Esophagus squamous epithelium (tissue), 5 donors: Measurements from ENCODE around the gene ARHGAP23. TPM values are rescaled to one million over a fixed set of nuclear protein-coding genes. Genes with fewer than 3 reads are reported as not detected.

Source experiments
- DNase-seq: peaks from one replicate; lab custom pipeline; 2025; lab: John Stamatoyannopoulos, UW
- H3K27ac ChIP-seq, 4 donors: fragments of 200-600 bp; sonication (generic); one replicate each; pipeline ENCODE4 v1.5.1; 2016 to 2019; ENCODE audit warnings: mild to moderate bottlenecking in 1 of 4
- H3K27me3 ChIP-seq, 4 donors: fragments of 200-600 bp; sonication (generic); 1 replicate in 3 of 4; 2 replicates in 1 of 4; pipeline versions ENCODE4 v1.5.1 to v1.6.0; 2017 to 2021; ENCODE audit warnings: antibody characterized with exemption in 1 of 4
- H3K36me3 ChIP-seq, 3 donors: fragments of 200-600 bp; sonication (generic); one replicate each; pipeline ENCODE4 v1.5.1; 2016 to 2019
- H3K4me1 ChIP-seq, 3 donors: fragments of 200-600 bp; sonication (generic); one replicate each; pipeline ENCODE4 v1.5.1; 2017 to 2019
- H3K4me3 ChIP-seq, 4 donors: fragments of 200-600 bp; sonication (generic); 1 replicate in 3 of 4; 2 replicates in 1 of 4; pipeline ENCODE4 v1.5.1; 2016 to 2019; ENCODE audit warnings: mild to moderate bottlenecking in 2 of 4, moderate library complexity in 1 of 4
- H3K9me3 ChIP-seq, 3 donors: fragments of 200-600 bp; sonication (generic); one replicate each; pipeline ENCODE4 v1.5.1; 2016 to 2019
- POLR2A ChIP-seq, 4 donors: fragments of 450-650 bp; IDR thresholded peaks; one replicate each; pipeline ENCODE4 v1.6.1; 2017; ENCODE audit warnings: antibody characterized with exemption in 4 of 4, mild to moderate bottlenecking in 4 of 4, moderate library complexity in 3 of 4
- WGBS, 2 donors: methylation state at CpG; one replicate each; pipeline ENCODE4 v1.1.5; 2018; 5-methylcytosine and 5-hydroxymethylcytosine counted together
- intact Hi-C: fragments of 100-400 bp; cut with DNase I; formaldehyde crosslinking; loops from one replicate; pipeline ENCODE4 v1.15.0; 2022
- total RNA-seq, 4 donors: library from RNA; depleted of rRNA; stranded (reverse); fragments of >200 nt; gene quantifications; one replicate each; pipeline ENCODE4 v1.1.0, GENCODE V29; 2016
- TF ChIP-seq, protein P1 (sequence below), 6 experiments: fragments of 450-650 bp in 4 of 6; fragments of 200-600 bp in 2 of 6; sonication (generic) in 2 of 6; IDR thresholded peaks; one replicate each; pipeline ENCODE4 v1.5.1; 2016 to 2019; ENCODE audit warnings: antibody characterized with exemption in 6 of 6, mild to moderate bottlenecking in 4 of 6, moderate library complexity in 4 of 6
- donor health status: DM: yes; HTN: yes; CAD: no.

The ARHGAP23 gene
- total RNA-seq, 4 donors from 2014 or later, result 75.3 to 180 (median 102) TPM

DNA sequence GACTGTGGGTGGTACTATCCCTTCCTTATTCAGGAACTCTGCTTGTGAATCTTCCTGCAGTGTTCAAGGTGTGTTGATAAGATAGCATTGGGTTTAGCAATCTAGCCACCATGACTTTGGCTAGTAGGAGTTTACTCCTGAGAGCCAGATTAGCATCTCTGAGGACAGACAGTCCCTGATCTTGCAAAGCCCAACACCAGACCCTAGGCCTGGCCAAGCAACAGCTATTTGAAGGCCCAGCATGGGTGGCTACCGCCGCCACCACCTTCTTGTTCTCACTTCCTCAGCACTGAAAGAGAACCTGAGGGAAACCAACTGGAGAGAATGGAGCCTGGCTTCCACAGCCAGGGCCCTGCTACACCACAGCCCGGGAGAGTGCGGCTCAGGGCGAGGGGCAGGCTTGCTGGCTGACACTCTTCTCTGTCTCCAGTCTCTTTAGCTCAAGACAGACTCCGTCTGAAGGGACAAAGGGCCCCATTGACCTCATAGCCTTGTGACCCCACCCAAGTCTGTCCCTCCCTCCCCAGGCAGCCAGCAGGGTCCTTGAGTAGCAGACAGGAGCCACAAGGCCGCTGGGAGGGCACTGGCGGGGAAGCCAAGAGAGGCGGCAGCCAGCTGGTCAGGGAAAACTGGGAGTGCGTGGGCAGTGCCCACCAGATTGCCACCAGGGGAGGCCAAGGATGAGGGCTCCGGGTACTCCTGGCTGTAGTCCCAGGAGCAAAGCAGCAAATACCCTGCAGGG lies 10.9 kb upstream of the ARHGAP23 start:
- Histone ChIP-seq H3K4me3 (no peak overlapping the region), H3K27ac (no peak overlapping the region), H3K9me3 (no peaks in the 10 kb centered on the region), H3K27me3 (peaks cover 0 to 69% (median 6%) of the 10 kb centered on the region in 4 donors), H3K36me3 (no peaks in the 10 kb centered on the region), H3K4me1 (peaks cover 21 to 54% (median 34%) of the 10 kb centered on the region in 3 donors)
- intact Hi-C loops, result loop anchor here (2.0 kb wide), 1 partner anchor 67 kb away; the partner anchor contains the start of gene SOCS7
- no peak for TF ChIP-seq POLR2A (IDR thresholded peaks at IDR 0.05)
- TF ChIP-seq, protein P1, sequence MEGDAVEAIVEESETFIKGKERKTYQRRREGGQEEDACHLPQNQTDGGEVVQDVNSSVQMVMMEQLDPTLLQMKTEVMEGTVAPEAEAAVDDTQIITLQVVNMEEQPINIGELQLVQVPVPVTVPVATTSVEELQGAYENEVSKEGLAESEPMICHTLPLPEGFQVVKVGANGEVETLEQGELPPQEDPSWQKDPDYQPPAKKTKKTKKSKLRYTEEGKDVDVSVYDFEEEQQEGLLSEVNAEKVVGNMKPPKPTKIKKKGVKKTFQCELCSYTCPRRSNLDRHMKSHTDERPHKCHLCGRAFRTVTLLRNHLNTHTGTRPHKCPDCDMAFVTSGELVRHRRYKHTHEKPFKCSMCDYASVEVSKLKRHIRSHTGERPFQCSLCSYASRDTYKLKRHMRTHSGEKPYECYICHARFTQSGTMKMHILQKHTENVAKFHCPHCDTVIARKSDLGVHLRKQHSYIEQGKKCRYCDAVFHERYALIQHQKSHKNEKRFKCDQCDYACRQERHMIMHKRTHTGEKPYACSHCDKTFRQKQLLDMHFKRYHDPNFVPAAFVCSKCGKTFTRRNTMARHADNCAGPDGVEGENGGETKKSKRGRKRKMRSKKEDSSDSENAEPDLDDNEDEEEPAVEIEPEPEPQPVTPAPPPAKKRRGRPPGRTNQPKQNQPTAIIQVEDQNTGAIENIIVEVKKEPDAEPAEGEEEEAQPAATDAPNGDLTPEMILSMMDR (IDR thresholded peaks at IDR 0.05), result no peak
- no peak for DNase-seq
- WGBS, 2 donors, result 77% methylated on average over 5 to 6 of the region's 11 CpGs

DNA sequence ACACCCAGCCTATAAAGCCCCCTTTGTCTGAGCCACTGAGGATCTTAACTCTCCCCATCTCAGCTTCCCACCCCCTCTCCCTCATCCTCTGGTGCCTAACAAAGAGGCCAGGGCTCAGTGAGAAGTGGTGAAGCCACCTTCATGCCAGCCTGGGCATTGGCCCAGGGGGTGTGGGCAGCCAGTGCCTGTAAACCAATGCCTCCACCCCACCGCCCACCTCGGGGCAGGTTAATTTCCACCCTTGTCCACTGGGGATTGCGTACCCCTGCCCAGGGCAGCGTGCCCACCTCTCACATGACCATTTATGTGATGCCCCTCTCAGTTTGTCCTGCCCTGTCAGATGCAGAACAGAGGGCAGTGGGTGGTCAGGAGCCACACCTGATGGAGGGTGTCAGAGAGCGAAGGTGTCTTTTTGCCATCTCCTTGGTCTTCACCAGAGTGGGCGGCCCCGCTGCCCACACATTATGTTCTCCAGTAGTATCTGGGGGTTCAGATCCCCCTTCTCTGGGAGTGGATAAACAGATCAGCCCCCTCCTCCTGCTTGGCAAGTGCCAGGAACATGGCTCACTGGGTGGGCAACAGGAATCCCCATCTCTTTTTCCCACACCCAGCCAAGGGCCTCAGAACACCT lies 10.1 kb upstream of the ARHGAP23 start:
- TF ChIP-seq, protein P1 (IDR thresholded peaks at IDR 0.05), result no peak
- no peak for TF ChIP-seq POLR2A (IDR thresholded peaks at IDR 0.05)
- no peaks in the 10 kb centered on the region for H3K36me3 ChIP-seq
- DNase-seq, result no peak
- intact Hi-C loops, result no loop called here
- peaks cover 21 to 59% (median 34%) of the 10 kb centered on the region in 3 donors for H3K4me1 ChIP-seq
- H3K27ac ChIP-seq, result no peak overlapping the region
- H3K4me3 ChIP-seq, result peak overlapping the region in 1 of 4 donors; percentile 48
- 71 to 100% methylated on average over 1 to 7 of the region's 7 CpGs for WGBS, 2 donors
- H3K9me3 ChIP-seq, result no peaks in the 10 kb centered on the region
- peaks cover 0 to 75% (median 6%) of the 10 kb centered on the region in 4 donors for H3K27me3 ChIP-seq

DNA sequence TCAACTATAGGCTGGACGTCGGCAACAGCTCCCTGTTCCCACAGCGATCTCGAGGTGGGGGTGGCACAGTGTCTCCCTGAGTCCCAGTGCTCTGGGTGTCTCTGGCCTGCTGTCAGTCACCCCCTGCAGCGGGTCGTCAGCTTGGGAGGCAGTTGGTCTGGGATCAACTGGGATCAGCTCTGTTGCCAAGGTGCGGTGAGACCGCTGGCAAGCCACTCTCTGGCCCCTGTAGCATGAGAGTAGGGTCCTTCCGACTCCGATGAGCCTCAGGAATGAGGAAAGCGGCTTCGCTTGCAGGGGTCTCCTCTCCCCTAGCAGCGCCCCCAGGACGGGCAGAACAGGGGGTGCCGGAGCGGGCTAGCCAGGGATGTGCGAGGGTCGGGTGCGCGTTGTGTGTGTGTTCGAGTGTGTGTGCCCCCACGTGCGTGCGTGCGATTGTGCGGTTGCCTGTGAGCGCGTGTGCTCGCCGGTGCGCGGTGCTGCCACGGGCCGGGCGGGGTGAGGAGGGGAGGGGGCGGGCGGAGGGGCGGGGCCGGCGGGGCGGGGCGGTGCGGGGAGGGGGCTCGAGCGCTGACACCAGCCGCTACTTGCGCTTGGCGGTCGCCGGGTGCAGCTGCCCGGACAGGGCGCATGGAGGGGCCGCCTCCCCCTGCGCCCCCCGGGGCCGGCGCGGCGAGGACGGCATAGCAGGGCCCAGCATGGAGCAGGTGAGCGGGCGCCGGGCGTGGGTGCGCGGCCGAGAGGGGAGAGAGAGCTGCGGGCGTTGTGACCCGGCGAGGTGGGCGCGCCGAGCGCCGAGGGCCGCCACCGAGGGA lies 9.4 kb upstream of the ARHGAP23 start:
- no peak for DNase-seq

DNA sequence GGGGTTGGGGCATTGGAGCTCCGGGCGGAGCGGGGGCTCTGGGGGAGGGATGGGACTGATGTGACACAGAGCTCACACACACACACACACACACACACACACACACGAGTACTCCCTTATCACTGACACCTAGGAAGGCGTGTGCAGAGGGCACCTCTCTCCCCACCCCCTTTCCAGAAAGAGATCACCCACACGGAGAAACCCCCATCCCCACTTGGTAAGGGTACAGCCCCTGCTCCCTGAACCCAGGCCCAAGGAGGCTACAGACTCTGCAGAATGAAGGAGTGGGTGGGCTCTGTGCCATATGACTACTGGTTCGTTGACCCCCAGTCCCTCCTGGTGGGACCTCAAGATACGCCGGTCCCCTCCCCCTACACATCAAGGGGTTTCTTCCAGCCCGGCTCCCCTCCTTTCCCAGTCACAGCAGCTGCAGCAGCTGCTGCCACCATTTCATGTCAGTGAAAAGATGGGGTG lies 8.7 kb upstream of the ARHGAP23 start:
- Histone ChIP-seq H3K4me3 (peak overlapping the region in 3 of 4 donors; percentile 27 to 64 (median 48)), H3K9me3 (no peaks in the 10 kb centered on the region), H3K4me1 (peaks cover 25 to 69% (median 36%) of the 10 kb centered on the region in 3 donors), H3K36me3 (no peaks in the 10 kb centered on the region), H3K27ac (no peak overlapping the region), H3K27me3 (peaks cover 0 to 75% (median 6%) of the 10 kb centered on the region in 4 donors)
- DNase-seq, result no peak
- intact Hi-C loops, result no loop called here
- WGBS, 2 donors, result 0 to 12% methylated on average over 4 to 6 of the region's 10 CpGs
- no peak for TF ChIP-seq POLR2A (IDR thresholded peaks at IDR 0.05)
- TF ChIP-seq, protein P1 (IDR thresholded peaks at IDR 0.05), result no peak

More for the DNA sequence above, 9.4 kb upstream of the ARHGAP23 start:
- Histone ChIP-seq H3K4me1 (peaks cover 23 to 64% (median 34%) of the 10 kb centered on the region in 3 donors), H3K36me3 (no peaks in the 10 kb centered on the region), H3K27me3 (peaks cover 0 to 75% (median 6%) of the 10 kb centered on the region in 4 donors), H3K9me3 (no peaks in the 10 kb centered on the region), H3K4me3 (peak overlapping the region; percentile 12 to 64 (median 38)), H3K27ac (no peak overlapping the region)
- intact Hi-C loops, result no loop called here
- WGBS, 2 donors, result no CpG with 5 or more reads among the region's 78 CpGs
- no peak for TF ChIP-seq POLR2A (IDR thresholded peaks at IDR 0.05)
- TF ChIP-seq, protein P1 (IDR thresholded peaks at IDR 0.05), result no peak
